ENCODE results near the gene RHBDD3.

DNA sequence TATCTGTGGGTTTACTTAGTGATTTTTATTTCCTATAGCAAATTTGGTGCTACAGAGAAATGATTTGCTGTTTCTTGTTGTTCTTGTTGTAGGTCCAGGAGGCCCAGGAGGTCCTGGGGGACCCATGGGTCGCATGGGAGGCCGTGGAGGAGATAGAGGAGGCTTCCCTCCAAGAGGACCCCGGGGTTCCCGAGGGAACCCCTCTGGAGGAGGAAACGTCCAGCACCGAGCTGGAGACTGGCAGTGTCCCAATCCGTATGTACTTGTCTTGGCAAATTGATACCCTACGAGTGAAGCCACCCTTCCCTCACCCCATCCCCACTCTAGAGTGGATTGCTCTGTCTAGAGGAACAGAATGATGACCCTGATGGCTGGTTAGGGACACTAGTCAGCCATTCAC lies 30.9 kb upstream of the RHBDD3 start:
- TF ChIP-seq ZNF274 (IDR thresholded peaks at IDR 0.05; ENCODE audit: low read depth, low read length): no peak
- no peak for TF ChIP-seq SUZ12 (IDR thresholded peaks at IDR 0.05; ENCODE audit: extremely low read depth, insufficient read depth, insufficient read length)
- TF ChIP-seq YY1 (IDR thresholded peaks at IDR 0.05; ENCODE audit: insufficient read depth, insufficient read length): no peak
